Colonic mucosa (tissue), 4 donors: Measurements from ENCODE around the gene TBC1D17. TPM values are rescaled to one million over a fixed set of nuclear protein-coding genes. Genes with fewer than 3 reads are reported as not detected.

Experiments
- DNase-seq: peaks from one replicate; pipeline ENCODE4 v3.0.0-alpha.2; 2020
- H3K27ac ChIP-seq: fragments of 200-600 bp; one replicate; pipeline ENCODE4 v1.8.0; 2021
- H3K27me3 ChIP-seq: fragments of 200-600 bp; one replicate; pipeline ENCODE4 v1.8.0; 2021
- H3K36me3 ChIP-seq: fragments of 200-600 bp; one replicate; pipeline ENCODE4 v1.8.0; 2021
- H3K4me1 ChIP-seq: fragments of 200-600 bp; one replicate; pipeline ENCODE4 v1.8.0; 2021; ENCODE audit warnings: mild to moderate bottlenecking
- H3K4me3 ChIP-seq: fragments of 200-600 bp; one replicate; pipeline ENCODE4 v1.8.0; 2021
- H3K9ac ChIP-seq, 2 donors: one replicate each; pipeline ENCODE4 v1.7.0; 2013; ENCODE audit warnings: control low read depth in 2 of 2, low read depth in 2 of 2, low read length in 2 of 2
- H3K9me3 ChIP-seq: fragments of 200-600 bp; one replicate; pipeline ENCODE4 v1.8.0; 2021
- CTCF ChIP-seq: fragments of 200-600 bp; IDR thresholded peaks from one replicate; pipeline ENCODE4 v1.8.0; 2022; ENCODE audit warnings: antibody characterized with exemption, mild to moderate bottlenecking
- intact Hi-C: fragments of 100-400 bp; cut with DNase I; formaldehyde crosslinking; loops from one replicate; pipeline ENCODE4 v1.14.1; 2022
- microRNA-seq: library from miRNA; unstranded; fragments of <30 nt; microRNA quantifications from one replicate; pipeline ENCODE4, GENCODE V29; 2019
- total RNA-seq, 2 donors: library from RNA; stranded (reverse); fragmentation: NEBNext Ultra II Directional in 1 of 2; extraction: Animal tissue kit (Norgen Biotek cat#: 25700) in 1 of 2; gene quantifications; one replicate each; pipeline ENCODE4 v1.2.1, GENCODE V29; 2021
- donor health status: healthy.
- donor health status: DM: no; HTN: no; CAD: no.
- donor health status: DM: no; HTN: no; CAD: no.

TBC1D17 gene
- total RNA-seq, 2 donors from 2014 or later: 29.4 to 33.7 TPM

- intact Hi-C loops: loop anchor here (1.0 kb wide), 1 partner anchor 45 kb away; no protein-coding TSS in a partner anchor
- Histone ChIP-seq H3K27ac (no peak overlapping the region), H3K27me3 (no peaks in the 10 kb centered on the region), H3K36me3 (no peaks in the 10 kb centered on the region), H3K4me1 (peaks cover 5% of the 10 kb centered on the region), H3K9me3 (no peaks in the 10 kb centered on the region), H3K9ac (no peak overlapping the region), H3K4me3 (peak overlapping the region; percentile 4)
- peak; percentile 95 for TF ChIP-seq CTCF
- DNase-seq: peak; percentile 84
Measured at GRCh38 chr19:49937750-49938381, 60.4 kb downstream of the TBC1D17 start.

Small RNAs within 50 kb of the gene (microRNA-seq; reads per million reads assigned to microRNA genes)
- gene MIR4749: 2.8 reads per million
- not detected for gene MIR4750
- not detected for gene MIR6800

Other genes starting within 250 kb of the TBC1D17 start
- 10 to 100 TPM; 45.7 to 62.2 TPM for gene RRAS, start 237.6 kb upstream of the TBC1D17 start, total RNA-seq
- 10 to 100 TPM; 54.2 to 85.7 TPM for gene SCAF1, start 235.5 kb upstream of the TBC1D17 start, total RNA-seq
- gene IRF3, start 211.8 kb upstream of the TBC1D17 start, total RNA-seq: 100 to 1,000 TPM in 1 of 2 donors, 10 to 100 TPM in 1; 62.9 to 190 TPM
- 10 to 100 TPM; 17.4 to 60.9 TPM for gene BCL2L12, start 211.8 kb upstream of the TBC1D17 start, total RNA-seq
- gene PRMT1, start 200.4 kb upstream of the TBC1D17 start, total RNA-seq: 100 to 1,000 TPM in 1 of 2 donors, 10 to 100 TPM in 1; 81.3 to 177 TPM
- gene ADM5, start 188.1 kb upstream of the TBC1D17 start, total RNA-seq: 1 to 10 TPM in 1 of 2 donors, under 1 TPM in 1; 0.24 to 2.0 TPM
- 1 to 10 TPM; 1.2 to 2.0 TPM for gene CPT1C, start 186.6 kb upstream of the TBC1D17 start, total RNA-seq
- gene TSKS, start 114.4 kb upstream of the TBC1D17 start, total RNA-seq: not detected
- gene AP2A1, start 110.7 kb upstream of the TBC1D17 start, total RNA-seq: 10 to 100 TPM; 80.0 to 92.1 TPM
- gene FUZ, start 64.4 kb upstream of the TBC1D17 start, total RNA-seq: 10 to 100 TPM in 1 of 2 donors, 1 to 10 TPM in 1; 7.4 to 14.9 TPM
- gene MED25, start 59.4 kb upstream of the TBC1D17 start, total RNA-seq: 10 to 100 TPM; 46.1 to 77.2 TPM
- gene PTOV1, start 26.5 kb upstream of the TBC1D17 start, total RNA-seq: 100 to 1,000 TPM; 109 to 128 TPM
- gene PNKP, start 10.1 kb upstream of the TBC1D17 start, total RNA-seq: 100 to 1,000 TPM in 1 of 2 donors, 10 to 100 TPM in 1; 53.7 to 137 TPM
- gene AKT1S1, start 347 bp upstream of the TBC1D17 start, total RNA-seq: 10 to 100 TPM; 32.7 to 74.9 TPM
- gene IL4I1, start 19.2 kb downstream of the TBC1D17 start, total RNA-seq: 1 to 10 TPM; 1.0 to 2.4 TPM
- gene ATF5, start 51.5 kb downstream of the TBC1D17 start, total RNA-seq: 10 to 100 TPM; 16.7 to 24.7 TPM
- 10 to 100 TPM; 34.8 to 59.8 TPM for gene NUP62, start 51.8 kb downstream of the TBC1D17 start, total RNA-seq
- under 1 TPM; 0.32 to 0.45 TPM for gene SIGLEC11, start 83.5 kb downstream of the TBC1D17 start, total RNA-seq
- 10 to 100 TPM; 50.0 to 77.7 TPM for gene VRK3, start 147.7 kb downstream of the TBC1D17 start, total RNA-seq
- 1 to 10 TPM; 5.9 to 7.6 TPM for gene ZNF473, start 148.3 kb downstream of the TBC1D17 start, total RNA-seq